Epithelial cell of esophagus (primary cell): Measurements from ENCODE around the gene APOD.
"Not testable (repeated sequence)": the region's sequence is repeated elsewhere in the genome, so short reads cannot be mapped to it uniquely, and the experiment has no call there.

Experiments
- DNase-seq: peaks from one replicate; pipeline ENCODE4 v3.0.0; 2010; ENCODE audit warnings: low read depth
- H3K4me3 ChIP-seq: 2 replicates; pipeline ENCODE4 v1.5.1; 2011; ENCODE audit warnings: mild to moderate bottlenecking, low read length, control low read depth
- CTCF ChIP-seq: IDR thresholded peaks from 2 replicates; pipeline ENCODE4 v1.5.1; 2011; ENCODE audit warnings: low read depth, mild to moderate bottlenecking, low read length, control low read depth, inconsistent platforms; ENCODE audit not compliant: insufficient read depth; ENCODE audit errors: missing control alignments

The APOD gene

GRCh38 chr3:195583831-195584542, at the start of gene APOD:
Gene APOD, minus strand, starts transcription at chr3:195583940. Its CDS starts 4,479 bp downstream, at chr3:195579461.
- no peak for TF ChIP-seq CTCF
- peak; percentile 44 for DNase-seq
- no peak within 1 kb of the TSS for H3K4me3 ChIP-seq

- not testable (repeated sequence) for H3K4me3 ChIP-seq, DNase-seq
Measured at GRCh38 chr3:195633351-195633750, 49.6 kb upstream of the APOD start.

GRCh38 chr3:195632501-195633185, 48.9 kb upstream of the APOD start:
- not testable (repeated sequence) for H3K4me3 ChIP-seq, DNase-seq

GRCh38 chr3:195632046-195632445, 48.3 kb upstream of the APOD start:
- H3K4me3 ChIP-seq, DNase-seq: not testable (repeated sequence)

- DNase-seq, H3K4me3 ChIP-seq: not testable (repeated sequence)
Measured at GRCh38 chr3:195630938-195631495, 47.3 kb upstream of the APOD start.

- DNase-seq, H3K4me3 ChIP-seq: not testable (repeated sequence)
Measured at GRCh38 chr3:195630086-195630917, 46.6 kb upstream of the APOD start.

- not testable (repeated sequence) for H3K4me3 ChIP-seq, DNase-seq
Measured at GRCh38 chr3:195629682-195630081, 45.9 kb upstream of the APOD start.

- not testable (repeated sequence) for H3K4me3 ChIP-seq, DNase-seq
Measured at GRCh38 chr3:195628386-195628920, 44.7 kb upstream of the APOD start.

- H3K4me3 ChIP-seq, DNase-seq: not testable (repeated sequence)
Measured at GRCh38 chr3:195627515-195628385, 44.0 kb upstream of the APOD start.

- DNase-seq, H3K4me3 ChIP-seq: not testable (repeated sequence)
Measured at GRCh38 chr3:195624603-195625560, 41.1 kb upstream of the APOD start.

GRCh38 chr3:195624171-195624570, 40.4 kb upstream of the APOD start:
- H3K4me3 ChIP-seq, DNase-seq: not testable (repeated sequence)

- not testable (repeated sequence) for H3K4me3 ChIP-seq, DNase-seq
Measured at GRCh38 chr3:195623217-195623965, 39.7 kb upstream of the APOD start.

GRCh38 chr3:195622523-195623170, 38.9 kb upstream of the APOD start:
- not testable (repeated sequence) for H3K4me3 ChIP-seq, DNase-seq

- DNase-seq, H3K4me3 ChIP-seq: not testable (repeated sequence)
Measured at GRCh38 chr3:195622012-195622411, 38.3 kb upstream of the APOD start.

- H3K4me3 ChIP-seq, DNase-seq: not testable (repeated sequence)
Measured at GRCh38 chr3:195621095-195621494, 37.4 kb upstream of the APOD start.
